IMR-90 (cell line): Measurements from ENCODE around the gene CCDC182.

Experiments used
- CEBPB ChIP-seq: IDR thresholded peaks from 2 replicates; pipeline ENCODE4 v1.6.1; 2012; ENCODE audit warnings: low read depth, low read length, improper control_type of control experiment
- CTCF ChIP-seq: conservative IDR thresholded peaks from 2 replicates; pipeline ENCODE4 v1.5.1; 2012; ENCODE audit warnings: mild to moderate bottlenecking, low read depth, low read length, improper control_type of control experiment
- ELK1 ChIP-seq: fragments of 150-350 bp; IDR thresholded peaks from 2 replicates; pipeline ENCODE4 v1.6.1; 2016; ENCODE audit warnings: low read depth, mild to moderate bottlenecking, low read length, moderate library complexity, borderline replicate concordance
- FOS ChIP-seq: fragments of 150-350 bp; IDR thresholded peaks from 2 replicates; pipeline ENCODE4 v1.6.1; 2016; ENCODE audit warnings: low read depth, low read length
- MAFK ChIP-seq: IDR thresholded peaks from 2 replicates; pipeline ENCODE4 v1.6.1; 2012; ENCODE audit warnings: low read depth, low read length, improper control_type of control experiment
- MAZ ChIP-seq: IDR thresholded peaks from 2 replicates; pipeline ENCODE4 v1.6.1; 2012; ENCODE audit warnings: low read depth, mild to moderate bottlenecking, low read length, improper control_type of control experiment, moderate library complexity, borderline replicate concordance
- MXI1 ChIP-seq: IDR thresholded peaks from 2 replicates; pipeline ENCODE4 v1.6.1; 2012; ENCODE audit warnings: low read depth, mild to moderate bottlenecking, low read length, moderate library complexity, borderline replicate concordance
- POLR2A ChIP-seq: IDR thresholded peaks from 2 replicates; pipeline ENCODE4 v1.6.1; 2012; ENCODE audit warnings: mild to moderate bottlenecking, low read depth, low read length
- RAD21 ChIP-seq: IDR thresholded peaks from 2 replicates; pipeline ENCODE4 v1.6.1; 2012; ENCODE audit warnings: low read length, improper control_type of control experiment
- RCOR1 ChIP-seq: IDR thresholded peaks from 2 replicates; pipeline ENCODE4 v1.6.1; 2012; ENCODE audit warnings: mild to moderate bottlenecking, low read length, improper control_type of control experiment; ENCODE audit not compliant: insufficient replicate concordance
- RFX5 ChIP-seq: IDR thresholded peaks from 2 replicates; pipeline ENCODE4 v1.8.0; 2012; ENCODE audit warnings: low read depth, mild to moderate bottlenecking, low read length, moderate library complexity
- SMC3 ChIP-seq: fragments of 150-350 bp; IDR thresholded peaks from 2 replicates; pipeline ENCODE4 v1.6.1; 2016; ENCODE audit warnings: low read depth, mild to moderate bottlenecking, antibody characterized with exemption, low read length, moderate library complexity
- TF ChIP-seq, protein P1 (sequence below): fragments of 150-350 bp; IDR thresholded peaks from 2 replicates; pipeline ENCODE4 v1.6.1; 2017; ENCODE audit warnings: mild to moderate bottlenecking, antibody characterized with exemption, low read length, low read depth

DNA sequence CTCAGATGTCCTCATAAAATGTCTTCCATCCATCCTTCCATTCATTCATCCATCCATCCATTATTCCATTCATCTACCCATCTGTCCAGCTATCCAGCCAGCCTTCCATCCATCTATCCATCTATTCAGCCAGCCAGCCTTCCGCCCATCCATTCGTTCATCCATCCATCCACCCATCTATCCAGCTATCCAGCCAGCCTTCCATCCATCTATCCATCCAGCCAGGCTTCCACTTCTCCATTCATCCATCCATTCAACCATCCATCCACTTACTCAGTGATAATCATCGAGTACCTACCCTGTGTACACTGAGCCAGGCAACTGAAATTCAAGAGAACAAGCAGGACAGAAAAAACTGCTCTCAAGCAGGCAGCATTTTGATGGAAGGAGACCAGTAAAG lies 4.6 kb upstream of the CCDC182 start:
- TF ChIP-seq CEBPB, result no peak
- TF ChIP-seq CTCF, result no peak
- TF ChIP-seq POLR2A, result no peak
- TF ChIP-seq RCOR1, result no peak
- TF ChIP-seq MXI1, result no peak
- no peak for TF ChIP-seq SMC3
- TF ChIP-seq RAD21, result no peak
- TF ChIP-seq MAZ, result no peak
- TF ChIP-seq RFX5, result no peak
- TF ChIP-seq MAFK, result no peak
- TF ChIP-seq, protein P1, sequence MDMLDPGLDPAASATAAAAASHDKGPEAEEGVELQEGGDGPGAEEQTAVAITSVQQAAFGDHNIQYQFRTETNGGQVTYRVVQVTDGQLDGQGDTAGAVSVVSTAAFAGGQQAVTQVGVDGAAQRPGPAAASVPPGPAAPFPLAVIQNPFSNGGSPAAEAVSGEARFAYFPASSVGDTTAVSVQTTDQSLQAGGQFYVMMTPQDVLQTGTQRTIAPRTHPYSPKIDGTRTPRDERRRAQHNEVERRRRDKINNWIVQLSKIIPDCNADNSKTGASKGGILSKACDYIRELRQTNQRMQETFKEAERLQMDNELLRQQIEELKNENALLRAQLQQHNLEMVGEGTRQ, result no peak
- TF ChIP-seq ELK1, result no peak
- TF ChIP-seq FOS, result no peak
